NT2/D1 (cell line): ENCODE data around the gene CYP2W1.

Source experiments
- DNase-seq: peaks from one replicate; pipeline ENCODE4 v3.0.0-alpha.2; 2011; ENCODE audit warnings: low read depth, low spot score
- H3K27me3 ChIP-seq: 2 replicates; pipeline ENCODE4 v1.6.0; 2011; ENCODE audit warnings: mild to moderate bottlenecking; ENCODE audit not compliant: insufficient read length, insufficient read depth
- H3K36me3 ChIP-seq: 2 replicates; pipeline ENCODE4 v1.6.1; 2011; ENCODE audit warnings: mild to moderate bottlenecking, low read length, mixed read lengths; ENCODE audit not compliant: insufficient read depth, insufficient read length
- H3K4me1 ChIP-seq: 2 replicates; pipeline ENCODE4 v1.5.1; 2011; ENCODE audit not compliant: insufficient read depth, insufficient read length
- H3K4me3 ChIP-seq: 2 replicates; pipeline ENCODE4 v1.5.1; 2011; ENCODE audit warnings: low read depth; ENCODE audit not compliant: insufficient read length
- H3K9ac ChIP-seq: 2 replicates; pipeline ENCODE4 v1.6.0; 2011; ENCODE audit warnings: low read depth; ENCODE audit not compliant: insufficient read length
- H3K9me3 ChIP-seq: 2 replicates; pipeline ENCODE4 v1.5.1; 2011; ENCODE audit warnings: mild to moderate bottlenecking, low read length; ENCODE audit not compliant: insufficient read depth
- SUZ12 ChIP-seq: IDR thresholded peaks from 2 replicates; pipeline ENCODE4 v1.6.1; 2011; ENCODE audit not compliant: insufficient read length, insufficient read depth; ENCODE audit errors: extremely low read depth
- YY1 ChIP-seq: IDR thresholded peaks from 2 replicates; pipeline ENCODE4 v1.6.1; 2011; ENCODE audit not compliant: insufficient read length, insufficient read depth
- ZNF274 ChIP-seq: IDR thresholded peaks from 2 replicates; pipeline ENCODE4 v1.6.1; 2011; ENCODE audit warnings: mild to moderate bottlenecking, low read depth, low read length

CYP2W1 gene

DNA sequence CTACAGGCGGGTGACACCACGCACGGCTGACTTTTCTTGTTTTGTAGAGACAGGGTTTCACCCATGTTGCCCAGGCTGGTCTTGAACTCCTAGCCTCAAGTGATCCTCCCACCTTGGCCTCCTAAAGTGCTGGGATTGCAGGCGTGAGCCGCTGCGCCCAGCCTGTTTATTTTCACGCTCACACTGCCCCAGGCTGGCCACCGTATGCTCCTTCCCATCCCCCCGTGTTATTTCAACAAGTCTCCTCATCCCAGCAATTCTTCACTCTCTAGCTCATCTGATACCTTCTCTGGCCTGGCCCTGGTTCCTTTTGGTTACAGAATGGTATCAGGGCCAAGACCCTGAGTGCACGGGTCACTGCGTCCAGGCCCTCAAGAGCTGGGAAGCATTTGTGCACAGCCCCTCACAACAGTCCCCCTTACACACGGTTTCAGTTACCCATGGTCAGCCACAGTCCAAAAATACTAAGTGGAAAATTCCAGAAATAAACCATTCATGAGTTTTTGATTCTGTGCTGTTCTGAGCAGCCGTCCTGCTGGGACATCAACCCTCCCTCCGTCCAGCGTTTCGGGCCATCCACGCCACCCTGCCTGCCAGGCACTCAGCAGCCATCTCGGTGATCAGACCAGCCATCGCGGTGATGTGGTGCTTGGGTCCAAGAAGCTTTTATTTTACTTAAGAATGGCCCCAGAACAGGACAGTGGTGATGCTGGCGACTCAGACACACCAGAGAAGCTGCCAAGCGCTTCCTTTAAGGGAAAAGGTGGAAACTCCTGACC, 16.5 kb upstream of the CYP2W1 start:
- H3K4me3 ChIP-seq: no peak overlapping the region
- H3K27me3 ChIP-seq: no peaks in the 10 kb centered on the region
- no peak for DNase-seq
- peak overlapping the region; percentile 8 for H3K9ac ChIP-seq
- no peak for TF ChIP-seq YY1
- no peak for TF ChIP-seq ZNF274
- TF ChIP-seq SUZ12: no peak
- H3K9me3 ChIP-seq: peaks cover 4% of the 10 kb centered on the region; the same call in 1 of the 2 replicates
- peaks cover 59% of the 10 kb centered on the region for H3K36me3 ChIP-seq
- peaks cover 16% of the 10 kb centered on the region for H3K4me1 ChIP-seq

DNA sequence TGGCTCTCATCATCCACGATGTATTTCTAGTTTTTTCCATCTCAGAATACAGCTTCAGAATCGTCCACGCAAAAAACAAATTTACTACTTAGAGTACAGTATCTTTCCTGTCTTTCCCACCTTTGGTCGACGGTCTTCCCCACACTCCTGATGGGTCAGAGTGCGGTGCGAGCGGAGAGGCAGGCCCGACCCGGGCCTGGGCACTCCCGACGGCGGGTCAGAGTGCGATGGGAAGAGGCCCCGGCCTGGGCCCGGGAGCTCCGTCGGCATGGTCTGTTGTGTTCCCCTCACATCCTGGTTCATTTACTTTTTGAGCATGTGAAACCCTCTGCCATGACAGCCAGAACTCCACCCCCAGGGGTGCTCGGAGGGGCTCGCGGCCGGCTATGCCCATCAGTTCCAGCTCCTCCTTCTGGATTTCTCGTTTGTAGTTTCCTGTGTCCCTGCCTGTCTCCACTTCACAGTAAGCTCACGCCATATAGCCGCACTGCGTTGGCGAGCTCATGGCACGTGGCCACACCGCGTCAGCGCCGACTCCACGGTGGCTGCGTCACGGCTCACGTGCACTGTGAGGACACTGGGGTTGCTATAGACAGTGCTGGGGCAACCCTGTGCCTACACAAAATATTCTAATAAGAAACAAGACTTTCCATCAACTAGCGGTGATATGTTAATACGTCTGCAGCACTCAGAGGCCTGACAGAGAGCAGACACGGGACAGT, 15.5 kb upstream of the CYP2W1 start:
- no peak for TF ChIP-seq YY1
- no peak for TF ChIP-seq SUZ12
- TF ChIP-seq ZNF274: no peak
- no peak for DNase-seq
- H3K27me3 ChIP-seq: no peaks in the 10 kb centered on the region
- peaks cover 68% of the 10 kb centered on the region for H3K36me3 ChIP-seq
- peaks cover under 1% of the 10 kb centered on the region; the same call in 1 of the 2 replicates for H3K9me3 ChIP-seq
- H3K4me3 ChIP-seq: no peak overlapping the region
- peaks cover 16% of the 10 kb centered on the region for H3K4me1 ChIP-seq
- no peak overlapping the region for H3K9ac ChIP-seq

DNA sequence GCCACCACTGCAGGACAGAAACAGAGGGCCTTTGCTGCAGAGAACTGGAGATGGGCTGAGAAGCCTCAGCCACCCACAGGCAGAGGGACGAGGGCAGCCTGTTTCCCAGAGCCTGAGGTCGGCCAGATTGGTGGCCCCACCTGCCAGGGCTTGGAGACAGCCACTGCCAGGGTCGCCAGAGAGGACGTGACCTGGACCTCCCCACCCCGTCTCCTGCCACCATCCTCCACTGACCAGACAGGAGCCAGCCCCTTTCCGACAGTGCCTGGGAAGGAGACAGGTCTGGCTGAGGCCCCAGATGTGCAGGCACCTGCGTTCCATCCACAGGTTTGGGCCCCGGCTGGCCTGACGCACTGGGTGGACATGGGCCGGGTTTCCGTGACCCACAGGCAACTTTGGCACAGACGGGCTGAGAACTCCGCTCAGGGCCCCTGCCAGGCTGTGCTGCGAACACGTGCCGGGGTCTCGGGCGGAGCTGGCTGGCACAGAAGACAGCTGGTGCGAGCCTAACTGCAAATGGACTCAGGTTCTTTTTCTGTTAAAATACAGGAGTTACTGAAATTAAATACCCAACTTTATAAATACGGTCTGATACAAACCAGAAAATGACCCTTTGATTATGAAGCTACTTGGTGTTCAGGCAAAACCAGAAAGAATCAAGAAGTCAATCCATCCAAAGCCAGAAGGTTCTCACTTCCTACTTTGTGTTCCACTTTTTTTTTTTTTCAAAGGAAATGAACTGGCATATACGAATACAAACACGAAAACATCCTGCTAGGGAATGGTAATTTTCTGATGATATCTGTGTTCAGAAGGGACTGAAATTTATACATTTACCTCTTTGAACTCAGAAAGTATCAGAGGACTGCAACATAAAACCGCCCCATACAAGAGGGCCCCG, 14.5 kb upstream of the CYP2W1 start:
- TF ChIP-seq YY1 (no peak), ZNF274 (no peak), SUZ12 (no peak)
- peaks cover 16% of the 10 kb centered on the region for H3K4me1 ChIP-seq
- H3K9me3 ChIP-seq: no peaks in the 10 kb centered on the region
- peaks cover 77% of the 10 kb centered on the region for H3K36me3 ChIP-seq
- no peak for DNase-seq
- H3K9ac ChIP-seq: no peak overlapping the region
- H3K27me3 ChIP-seq: no peaks in the 10 kb centered on the region
- H3K4me3 ChIP-seq: no peak overlapping the region

DNA sequence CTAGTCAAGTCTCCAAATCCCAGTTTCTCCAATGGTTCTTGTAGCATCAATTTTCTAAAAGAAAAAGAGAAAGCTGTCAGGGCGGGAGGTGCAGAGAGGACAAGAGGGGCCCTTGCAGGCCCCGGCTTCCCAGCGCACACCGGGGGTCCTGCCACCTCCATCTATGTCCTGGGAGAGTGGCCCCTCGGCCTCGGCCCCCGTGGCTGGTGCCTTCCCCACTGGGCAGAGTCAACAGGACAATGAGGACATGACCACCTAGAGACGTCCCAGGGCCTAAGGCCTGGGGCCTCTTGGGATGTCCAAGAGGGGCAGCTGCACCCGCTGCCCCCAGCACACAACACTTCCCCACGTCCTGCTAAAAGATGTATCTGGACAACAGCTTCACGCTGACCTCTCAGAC, 13.6 kb upstream of the CYP2W1 start:
- Histone ChIP-seq H3K36me3 (peaks cover 78% of the 10 kb centered on the region), H3K4me1 (peaks cover 14% of the 10 kb centered on the region), H3K27me3 (no peaks in the 10 kb centered on the region), H3K9me3 (no peaks in the 10 kb centered on the region), H3K4me3 (no peak overlapping the region), H3K9ac (no peak overlapping the region)
- TF ChIP-seq YY1: no peak
- TF ChIP-seq ZNF274: no peak
- TF ChIP-seq SUZ12: no peak
- no peak for DNase-seq

DNA sequence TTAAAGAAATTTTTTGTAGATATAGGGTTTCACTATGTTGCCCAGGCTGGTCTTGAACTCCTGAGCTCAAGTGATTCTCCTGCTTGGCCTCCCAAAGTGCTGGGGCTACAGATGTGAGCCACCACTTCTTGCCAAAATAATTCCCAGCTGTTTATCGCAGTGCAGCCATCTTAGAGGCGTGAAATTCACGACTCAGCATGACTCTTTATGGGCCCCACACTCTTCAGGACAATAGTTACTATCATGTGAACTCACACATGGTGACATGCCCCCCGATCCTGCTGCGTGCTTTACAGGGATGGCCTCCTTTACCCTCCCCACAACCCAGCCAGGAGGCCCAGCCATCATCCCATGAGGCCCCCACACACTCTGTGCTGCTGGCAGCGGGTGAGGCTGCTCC, 12.2 kb upstream of the CYP2W1 start:
- TF ChIP-seq ZNF274: no peak
- no peak for TF ChIP-seq SUZ12
- TF ChIP-seq YY1: no peak
- Histone ChIP-seq H3K36me3 (peaks cover 72% of the 10 kb centered on the region), H3K4me3 (no peak overlapping the region), H3K9ac (no peak overlapping the region), H3K27me3 (no peaks in the 10 kb centered on the region), H3K9me3 (no peaks in the 10 kb centered on the region), H3K4me1 (peaks cover 8% of the 10 kb centered on the region)
- DNase-seq: no peak

DNA sequence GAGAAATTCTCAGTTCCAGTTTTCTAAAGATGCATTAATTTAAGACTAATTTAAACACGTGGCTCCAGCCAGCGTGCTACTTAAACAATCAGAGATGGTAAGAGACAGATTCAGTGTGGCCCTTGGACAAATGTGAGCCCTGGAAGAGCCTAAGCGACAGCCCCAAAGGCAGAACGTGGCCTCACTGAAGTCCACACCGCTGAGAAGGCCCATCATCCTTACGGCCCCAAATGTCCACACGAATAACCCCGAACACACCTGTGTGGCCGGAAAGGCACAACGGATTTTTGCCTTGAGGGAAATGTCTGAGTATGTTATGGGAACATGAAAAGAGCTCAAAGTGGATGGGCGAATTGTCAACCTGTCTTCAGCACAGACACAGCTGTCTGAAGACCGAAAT, 10.9 kb upstream of the CYP2W1 start:
- no peak for TF ChIP-seq SUZ12
- no peak for TF ChIP-seq ZNF274
- no peak for TF ChIP-seq YY1
- Histone ChIP-seq H3K4me1 (peaks cover 5% of the 10 kb centered on the region), H3K36me3 (peaks cover 61% of the 10 kb centered on the region), H3K9me3 (no peaks in the 10 kb centered on the region), H3K27me3 (no peaks in the 10 kb centered on the region), H3K9ac (no peak overlapping the region), H3K4me3 (no peak overlapping the region)
- DNase-seq: no peak
